T-cell (primary cell): Measurements from ENCODE around the gene B4GALNT1. TPM values are rescaled to one million over a fixed set of nuclear protein-coding genes. Genes with fewer than 3 reads are reported as not detected.
A peak's percentile ranks its signal among the peaks of the same experiment; 100 is the strongest.
"Not testable (repeated sequence)": the region's sequence is repeated elsewhere in the genome, so short reads cannot be mapped to it uniquely, and the experiment has no call there.

Experiments
- ATAC-seq, 4 experiments: fragments of 200-7000 bp in 3 of 4; fragments of 150-1000 bp in 1 of 4; cut with Tn5 transposase; replicated peaks in 1 of 4; 1 replicate in 3 of 4; 2 replicates in 1 of 4; pipeline ENCODE4 v1.10.0; 2021; ENCODE audit warnings: moderate library complexity in 3 of 4, mild to moderate bottlenecking in 2 of 4, moderate number of reproducible peaks in 1 of 4
- CTCF ChIA-PET, 2 donors: fragments of 300-600 bp; sonication (Branson Sonifier 250); formaldehyde crosslinking; loops; one replicate each; lab custom pipeline; 2022; ENCODE audit warnings: antibody characterized with exemption in 2 of 2; lab: Charles Lee
- POLR2A ChIA-PET, 2 donors: fragments of 300-600 bp; sonication (Branson Sonifier 250); formaldehyde crosslinking; loops; one replicate each; lab custom pipeline; 2022; ENCODE audit warnings: antibody characterized with exemption in 2 of 2; lab: Charles Lee
- DNase-seq, 35 experiments: peaks; one replicate each; pipeline versions ENCODE4 v3.0.0 to v3.0.0-alpha.2; 2013 to 2023
- H3K27ac ChIP-seq: one replicate; pipeline ENCODE4 v1.5.1; 2013; ENCODE audit warnings: low read length
- H3K27me3 ChIP-seq, 2 experiments: replicated peaks in 1 of 2; 1 replicate in 1 of 2; 2 replicates in 1 of 2; pipeline versions ENCODE4 v1.6.1 to v1.7.0; 2013; ENCODE audit warnings: low read length in 1 of 2, mixed read lengths in 1 of 2; ENCODE audit not compliant: control insufficient read depth in 2 of 2, insufficient read depth in 2 of 2; ENCODE audit errors: extremely low read depth in 1 of 2
- H3K36me3 ChIP-seq, 2 donors: 1 replicate in 1 of 2; 2 replicates in 1 of 2; pipeline versions ENCODE4 v1.6.1 to v1.7.0; 2013; ENCODE audit warnings: low read length in 1 of 2; ENCODE audit not compliant: control insufficient read depth in 2 of 2, insufficient read depth in 1 of 2; ENCODE audit errors: extremely low read depth in 1 of 2
- H3K4me1 ChIP-seq, 2 experiments: 1 replicate in 1 of 2; 2 replicates in 1 of 2; pipeline versions ENCODE4 v1.6.1 to v1.7.0; 2013; ENCODE audit warnings: low read length in 2 of 2, mixed read lengths in 1 of 2; ENCODE audit not compliant: insufficient read depth in 2 of 2, control insufficient read depth in 1 of 2; ENCODE audit errors: extremely low read depth in 1 of 2
- H3K4me3 ChIP-seq, 2 donors: 1 replicate in 1 of 2; 2 replicates in 1 of 2; pipeline versions ENCODE4 v1.5.1 to v1.7.0; 2013; ENCODE audit warnings: mild to moderate bottlenecking in 2 of 2, low read length in 1 of 2, moderate library complexity in 1 of 2; ENCODE audit not compliant: control insufficient read depth in 1 of 2; ENCODE audit errors: extremely low read depth in 1 of 2
- H3K9me3 ChIP-seq: 2 replicates; pipeline ENCODE4 v1.7.0; 2013
- H3K27ac Mint-ChIP-seq, 2 donors: one replicate each; pipeline ENCODE4 v1.8.0; 2020 to 2021; ENCODE audit warnings: mild to moderate bottlenecking in 2 of 2, mixed read lengths in 2 of 2
- H3K27me3 Mint-ChIP-seq, 2 donors: one replicate each; pipeline ENCODE4 v1.8.0; 2021 to 2022; ENCODE audit warnings: mixed read lengths in 2 of 2
- H3K36me3 Mint-ChIP-seq: one replicate; pipeline ENCODE4 v1.8.0; 2021; ENCODE audit warnings: mixed read lengths
- H3K4me1 Mint-ChIP-seq, 3 donors: one replicate each; pipeline ENCODE4 v1.8.0; 2020 to 2022; ENCODE audit warnings: mixed read lengths in 3 of 3, mild to moderate bottlenecking in 1 of 3
- H3K4me3 Mint-ChIP-seq, 3 donors: one replicate each; pipeline ENCODE4 v1.8.0; 2020 to 2022; ENCODE audit warnings: mild to moderate bottlenecking in 3 of 3, mixed read lengths in 3 of 3, moderate library complexity in 3 of 3
- H3K9me3 Mint-ChIP-seq, 3 donors: one replicate each; pipeline ENCODE4 v1.8.0; 2020 to 2022; ENCODE audit warnings: mixed read lengths in 3 of 3
- WGBS: methylation state at CpG from one replicate; pipeline ENCODE4 v1.1.5; 2013; ENCODE audit warnings: missing lambda C conversion rate; ENCODE audit not compliant: insufficient coverage; 5-methylcytosine and 5-hydroxymethylcytosine counted together
- total RNA-seq, 35 experiments: library from RNA in 6 of 35; stranded (reverse) in 6 of 35; fragments of 120-200 nt in 1 of 35; gene quantifications; one replicate each; pipeline versions ENCODE4 v1.2.1 to v1.2.4 and lab custom pipeline; 2013 to 2026

Gene B4GALNT1
- total RNA-seq (under 1 TPM in 3 of 5 donors, not detected in 2; 0.16 to 0.54 (median 0.26) TPM), total RNA-seq (lab: John Stamatoyannopoulos, UW) (0 to 4.6 (median 0.14) reads per million in 29 experiments)
- total RNA-seq (2013) = not detected

- H3K27ac Mint-ChIP-seq = no peak within 1 kb of the TSS
- H3K27me3 ChIP-seq = peaks cover 9 to 68% of the 10 kb centered on the region in 2 experiments
- peaks cover 0 to 19% of the 10 kb centered on the region in 2 experiments for H3K4me1 ChIP-seq
- peaks cover 27 to 56% of the 10 kb centered on the region in 2 donors for H3K27me3 Mint-ChIP-seq
- 2% methylated on average over 45 of the region's 58 CpGs for WGBS
- H3K9me3 Mint-ChIP-seq = no peaks in the 10 kb centered on the region
- peak in 32 of 35 experiments; percentile 33 to 80 (median 50) for DNase-seq
- CTCF ChIA-PET = interaction anchor here (0.6 to 1.7 kb wide), 13 partner anchors 9 to 206 kb away, joined by 3 to 11 read pairs (median 4); partner anchors contain the start of gene PIP4K2C (in 1 of the 2)
- no peaks in the 10 kb centered on the region for H3K36me3 ChIP-seq
- H3K9me3 ChIP-seq = no peaks in the 10 kb centered on the region
- H3K4me1 Mint-ChIP-seq = peaks cover 0 to 13% (median 8%) of the 10 kb centered on the region in 3 donors
- H3K4me3 ChIP-seq = peak within 1 kb of the TSS; percentile 51 to 53
- H3K27ac ChIP-seq = no peak within 1 kb of the TSS
- peak within 1 kb of the TSS; percentile 47 to 73 (median 59) for H3K4me3 Mint-ChIP-seq
- ATAC-seq = peak; percentile 89 to 92 (median 90)
- POLR2A ChIA-PET = no interaction called here
- no peaks in the 10 kb centered on the region for H3K36me3 Mint-ChIP-seq
Observed at GRCh38 chr12:57632958-57633840, at the start of gene B4GALNT1. Gene B4GALNT1, minus strand, starts transcription at chr12:57633201. Its CDS starts 1,069 bp downstream, at chr12:57632132.

- CTCF ChIA-PET = interaction anchor here in 1 of 2 donors (1.2 kb wide), 1 partner anchor 13 kb away, joined by 3 read pairs; no protein-coding TSS in a partner anchor
- Mint-ChIP-seq H3K4me3 (no peak overlapping the region), H3K27ac (no peak overlapping the region), H3K36me3 (peaks cover 4% of the 10 kb centered on the region), H3K27me3 (peaks cover 7 to 8% of the 10 kb centered on the region in 2 donors), H3K9me3 (peaks cover 4 to 6% (median 4%) of the 10 kb centered on the region in 3 donors), H3K4me1 (no peaks in the 10 kb centered on the region)
- H3K27me3 ChIP-seq = no peaks in the 10 kb centered on the region
- no peak for ATAC-seq
- H3K9me3 ChIP-seq = no peaks in the 10 kb centered on the region
- no peak overlapping the region for H3K4me3 ChIP-seq
- no peak overlapping the region for H3K27ac ChIP-seq
- POLR2A ChIA-PET = no interaction called here
- H3K4me1 ChIP-seq = no peaks in the 10 kb centered on the region
- DNase-seq = no peak
- H3K36me3 ChIP-seq = no peaks in the 10 kb centered on the region
Observed at GRCh38 chr12:57679697-57680096, 46.7 kb upstream of the B4GALNT1 start.

GRCh38 chr12:57677947-57678346 lies 44.9 kb upstream of the B4GALNT1 start:
- ATAC-seq, H3K36me3 Mint-ChIP-seq, H3K9me3 Mint-ChIP-seq, H3K4me3 ChIP-seq, H3K27ac Mint-ChIP-seq, H3K9me3 ChIP-seq, H3K36me3 ChIP-seq, DNase-seq, H3K27ac ChIP-seq, H3K27me3 Mint-ChIP-seq, H3K4me1 ChIP-seq, H3K4me1 Mint-ChIP-seq, CTCF ChIA-PET, H3K4me3 Mint-ChIP-seq, H3K27me3 ChIP-seq: not testable (repeated sequence)
- no CpG with 5 or more reads among the region's 9 CpGs for WGBS
- POLR2A ChIA-PET = interaction anchor here in 1 of 2 donors (0.6 kb wide), 1 partner anchor 333 kb away, joined by 9 read pairs; no protein-coding TSS in a partner anchor

- H3K4me3 Mint-ChIP-seq = no peak overlapping the region
- no peaks in the 10 kb centered on the region for H3K4me1 Mint-ChIP-seq
- no peak overlapping the region for H3K27ac ChIP-seq
- ChIA-PET CTCF (interaction anchor here in 1 of 2 donors (1.1 kb wide), 1 partner anchor 14 kb away, joined by 3 read pairs; no protein-coding TSS in a partner anchor), POLR2A (no interaction called here)
- H3K27me3 ChIP-seq = peaks cover 0 to 8% of the 10 kb centered on the region in 2 experiments
- DNase-seq = no peak
- no peaks in the 10 kb centered on the region for H3K9me3 Mint-ChIP-seq
- no peaks in the 10 kb centered on the region for H3K4me1 ChIP-seq
- no peak overlapping the region for H3K27ac Mint-ChIP-seq
- peaks cover 2 to 8% of the 10 kb centered on the region in 2 donors for H3K27me3 Mint-ChIP-seq
- no peaks in the 10 kb centered on the region for H3K36me3 Mint-ChIP-seq
- 88% methylated on average over 29 of the region's 29 CpGs for WGBS
- H3K36me3 ChIP-seq = no peaks in the 10 kb centered on the region
- no peak overlapping the region for H3K4me3 ChIP-seq
- H3K9me3 ChIP-seq = no peaks in the 10 kb centered on the region
- no peak for ATAC-seq
Observed at GRCh38 chr12:57674691-57675090, 41.7 kb upstream of the B4GALNT1 start.

- H3K27me3 Mint-ChIP-seq = peaks cover 3 to 11% of the 10 kb centered on the region in 2 donors
- H3K9me3 ChIP-seq = no peaks in the 10 kb centered on the region
- ChIA-PET POLR2A (no interaction called here), CTCF (interaction anchor here in 1 of 2 donors (0.6 to 0.7 kb wide), 2 partner anchors 214 to 1283 kb away, joined by 4 to 5 read pairs; no protein-coding TSS in a partner anchor)
- DNase-seq = no peak
- 83% methylated on average over 2 of the region's 6 CpGs for WGBS
- H3K4me3 ChIP-seq = no peak overlapping the region
- H3K9me3 Mint-ChIP-seq = no peaks in the 10 kb centered on the region
- no peak for ATAC-seq
- no peaks in the 10 kb centered on the region for H3K36me3 ChIP-seq
- H3K4me3 Mint-ChIP-seq = no peak overlapping the region
- peaks cover 0 to 10% of the 10 kb centered on the region in 2 experiments for H3K27me3 ChIP-seq
- no peaks in the 10 kb centered on the region for H3K4me1 Mint-ChIP-seq
- no peaks in the 10 kb centered on the region for H3K36me3 Mint-ChIP-seq
- H3K4me1 ChIP-seq = no peaks in the 10 kb centered on the region
- no peak overlapping the region for H3K27ac Mint-ChIP-seq
- no peak overlapping the region for H3K27ac ChIP-seq
Observed at GRCh38 chr12:57672801-57673200, 39.8 kb upstream of the B4GALNT1 start.

GRCh38 chr12:57671811-57672210 lies 38.8 kb upstream of the B4GALNT1 start:
- peaks cover 3 to 11% of the 10 kb centered on the region in 2 donors for H3K27me3 Mint-ChIP-seq
- H3K36me3 Mint-ChIP-seq, H3K4me1 Mint-ChIP-seq, H3K9me3 Mint-ChIP-seq, ATAC-seq, H3K36me3 ChIP-seq, DNase-seq, POLR2A ChIA-PET, H3K27me3 ChIP-seq, H3K27ac Mint-ChIP-seq, H3K4me1 ChIP-seq, H3K27ac ChIP-seq, H3K4me3 ChIP-seq, H3K4me3 Mint-ChIP-seq, H3K9me3 ChIP-seq: not testable (repeated sequence)
- 93% methylated on average over 2 of the region's 3 CpGs for WGBS
- CTCF ChIA-PET = interaction anchor here in 1 of 2 donors (0.6 kb wide), 1 partner anchor 159 kb away, joined by 3 read pairs; no protein-coding TSS in a partner anchor
